HCT116 (cell line): Measurements from ENCODE around the gene BRICD5.

Source experiments
- CEBPB ChIP-seq: IDR thresholded peaks from 2 replicates; pipeline ENCODE4 v1.6.1; 2012; ENCODE audit warnings: low read depth
- EGR1 ChIP-seq: IDR thresholded peaks from 2 replicates; pipeline ENCODE4 v1.6.1; 2012; ENCODE audit warnings: low read depth
- EZH2 ChIP-seq: fragments of 200-600 bp; sonication (generic); IDR thresholded peaks from 2 replicates; pipeline ENCODE4 v1.6.1; 2017; ENCODE audit warnings: antibody characterized with exemption, mixed run types
- JUND ChIP-seq: IDR thresholded peaks from 2 replicates; pipeline ENCODE4 v1.6.1; 2012
- POLR2A ChIP-seq: IDR thresholded peaks from 2 replicates; pipeline ENCODE4 v1.7.0; 2011; ENCODE audit warnings: borderline replicate concordance; ENCODE audit not compliant: insufficient read depth, insufficient read length; ENCODE audit errors: extremely low read depth
- POLR2AphosphoS5 ChIP-seq: IDR thresholded peaks from 2 replicates; pipeline ENCODE4 v1.6.1; 2011; ENCODE audit warnings: mild to moderate bottlenecking, low read depth, low read length, moderate library complexity
- RAD21 ChIP-seq: IDR thresholded peaks from 2 replicates; pipeline ENCODE4 v1.6.1; 2012; ENCODE audit warnings: low read depth, mild to moderate bottlenecking
- REST ChIP-seq: IDR thresholded peaks from 2 replicates; pipeline ENCODE4 v1.6.1; 2012; ENCODE audit warnings: low read depth
- SP1 ChIP-seq: IDR thresholded peaks from 2 replicates; pipeline ENCODE4 v1.6.1; 2012; ENCODE audit warnings: low read depth
- YY1 ChIP-seq: IDR thresholded peaks from 2 replicates; pipeline ENCODE4 v1.6.1; 2011; ENCODE audit warnings: low read length, low read depth, moderate library complexity, mild to moderate bottlenecking; ENCODE audit not compliant: insufficient replicate concordance; ENCODE audit errors: extremely low read depth
- ZFX ChIP-seq: fragments of 450-650 bp; IDR thresholded peaks from 2 replicates; pipeline ENCODE4 v1.6.1; 2017
- TF ChIP-seq, protein P1 (sequence below), 3 experiments: fragments of 200-600 bp in 1 of 3; sonication (generic) in 1 of 3; IDR thresholded peaks in 2 of 3; conservative IDR thresholded peaks in 1 of 3; 2 replicates each; pipeline ENCODE4 v1.5.1; 2012 to 2017; ENCODE audit warnings: low read depth in 2 of 3, low read length in 2 of 3, antibody characterized with exemption in 1 of 3, borderline replicate concordance in 1 of 3, control low read depth in 1 of 3, mild to moderate bottlenecking in 1 of 3, mixed read lengths in 1 of 3, mixed run types in 1 of 3, moderate library complexity in 1 of 3; ENCODE audit not compliant: insufficient read depth in 1 of 3

DNA sequence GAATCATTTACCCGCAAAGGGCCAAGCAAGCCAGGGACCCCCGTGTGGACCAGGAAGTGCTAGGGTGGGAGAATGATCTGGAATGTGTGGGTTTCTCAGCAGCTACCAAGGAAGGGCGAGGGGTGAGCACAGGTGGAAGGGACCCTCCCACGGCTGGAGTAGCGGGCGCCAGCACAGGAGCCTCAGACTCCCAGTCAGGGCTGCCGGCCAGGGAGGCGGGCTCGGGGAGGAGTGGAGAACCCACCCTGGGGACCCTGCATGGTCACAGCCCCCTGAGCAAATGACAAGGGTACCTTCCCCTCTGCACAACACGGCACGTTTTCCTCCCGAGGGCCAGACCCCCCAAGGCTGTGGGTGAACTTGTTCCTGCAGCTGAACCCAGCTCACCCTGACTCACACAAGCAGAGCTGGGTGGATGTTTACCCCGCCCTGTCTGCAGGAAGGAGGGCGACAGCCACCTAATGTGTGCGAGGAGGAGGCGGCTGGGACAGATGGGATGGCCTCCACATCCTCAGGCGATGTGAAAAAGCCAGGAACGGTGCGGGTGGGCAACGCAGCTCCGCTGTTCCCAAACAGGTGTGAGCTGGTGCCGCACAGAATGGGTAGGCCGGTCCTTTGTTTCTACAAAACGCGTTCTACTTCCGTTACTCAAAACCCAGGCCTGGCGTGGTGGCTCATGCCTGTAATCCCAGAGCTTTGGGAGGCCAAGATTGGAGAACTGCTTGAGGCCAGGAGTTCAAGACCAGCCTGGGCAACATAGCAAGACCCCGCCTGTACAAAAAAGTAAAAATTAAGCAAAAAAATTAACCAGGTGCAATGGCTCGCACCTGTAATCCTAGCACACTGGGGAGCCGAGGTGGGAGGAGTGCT is 34.5 kb upstream of the BRICD5 start:
- no peak for TF ChIP-seq REST
- TF ChIP-seq, protein P1, sequence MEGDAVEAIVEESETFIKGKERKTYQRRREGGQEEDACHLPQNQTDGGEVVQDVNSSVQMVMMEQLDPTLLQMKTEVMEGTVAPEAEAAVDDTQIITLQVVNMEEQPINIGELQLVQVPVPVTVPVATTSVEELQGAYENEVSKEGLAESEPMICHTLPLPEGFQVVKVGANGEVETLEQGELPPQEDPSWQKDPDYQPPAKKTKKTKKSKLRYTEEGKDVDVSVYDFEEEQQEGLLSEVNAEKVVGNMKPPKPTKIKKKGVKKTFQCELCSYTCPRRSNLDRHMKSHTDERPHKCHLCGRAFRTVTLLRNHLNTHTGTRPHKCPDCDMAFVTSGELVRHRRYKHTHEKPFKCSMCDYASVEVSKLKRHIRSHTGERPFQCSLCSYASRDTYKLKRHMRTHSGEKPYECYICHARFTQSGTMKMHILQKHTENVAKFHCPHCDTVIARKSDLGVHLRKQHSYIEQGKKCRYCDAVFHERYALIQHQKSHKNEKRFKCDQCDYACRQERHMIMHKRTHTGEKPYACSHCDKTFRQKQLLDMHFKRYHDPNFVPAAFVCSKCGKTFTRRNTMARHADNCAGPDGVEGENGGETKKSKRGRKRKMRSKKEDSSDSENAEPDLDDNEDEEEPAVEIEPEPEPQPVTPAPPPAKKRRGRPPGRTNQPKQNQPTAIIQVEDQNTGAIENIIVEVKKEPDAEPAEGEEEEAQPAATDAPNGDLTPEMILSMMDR (IDR thresholded peaks at IDR 0.05 in 2 of 3, conservative IDR thresholded peaks at IDR 0.05 in 1 of 3; ENCODE audit: borderline replicate concordance in 1 of 3, insufficient read depth in 1 of 3, low read depth in 2 of 3, low read length in 2 of 3): no peak
- TF ChIP-seq RAD21: no peak
- 0 out of 2 replicates have a peak, but pooled peaks have one; percentile 1 for TF ChIP-seq POLR2AphosphoS5
- no peak for TF ChIP-seq JUND
- TF ChIP-seq POLR2A: no peak
- TF ChIP-seq EGR1: no peak
- TF ChIP-seq ZFX: no peak
- no peak for TF ChIP-seq CEBPB
- no peak for TF ChIP-seq EZH2
- no peak for TF ChIP-seq YY1
- no peak for TF ChIP-seq SP1
